Mesendoderm (in vitro differentiated cells): ENCODE measurements around the gene RIPOR1.

Experiments used
- DNase-seq: peaks from one replicate; pipeline ENCODE4 v3.0.0; 2013
- H2AK5ac ChIP-seq: 2 replicates; pipeline ENCODE4 v1.6.1; 2013; ENCODE audit warnings: low read length, inconsistent platforms
- H2BK120ac ChIP-seq: 2 replicates; pipeline ENCODE4 v1.6.1; 2013; ENCODE audit warnings: low read depth, mild to moderate bottlenecking, low read length, moderate library complexity, mixed read lengths
- H2BK15ac ChIP-seq: replicated peaks from 2 replicates; pipeline ENCODE4 v1.6.1; 2013; ENCODE audit warnings: low read depth, mild to moderate bottlenecking, moderate library complexity
- H2BK5ac ChIP-seq: 2 replicates; pipeline ENCODE4 v1.6.1; 2013; ENCODE audit warnings: low read length, inconsistent platforms
- H3K18ac ChIP-seq: 2 replicates; pipeline ENCODE4 v1.6.1; 2013; ENCODE audit warnings: mild to moderate bottlenecking, low read length, mixed read lengths
- H3K23ac ChIP-seq: one replicate; pipeline ENCODE4 v1.6.1; 2013; ENCODE audit warnings: low read length
- H3K27ac ChIP-seq: 2 replicates; pipeline ENCODE4 v1.5.1; 2013; ENCODE audit warnings: low read depth, mild to moderate bottlenecking, inconsistent platforms, low read length, moderate library complexity
- H3K27me3 ChIP-seq: 2 replicates; pipeline ENCODE4 v1.6.1; 2013; ENCODE audit warnings: low read length, control low read depth, mild to moderate bottlenecking, inconsistent platforms; ENCODE audit not compliant: insufficient read depth, poor library complexity
- H3K36me3 ChIP-seq: 2 replicates; pipeline ENCODE4 v1.6.1; 2013; ENCODE audit warnings: low read length, inconsistent platforms; ENCODE audit not compliant: control insufficient read depth, insufficient read depth
- H3K4ac ChIP-seq: one replicate; pipeline ENCODE4 v1.6.1; 2013; ENCODE audit warnings: low read depth, mild to moderate bottlenecking, low read length, moderate library complexity
- H3K4me1 ChIP-seq: 2 replicates; pipeline ENCODE4 v1.6.1; 2013; ENCODE audit warnings: low read depth, low read length, inconsistent platforms; ENCODE audit not compliant: control insufficient read depth
- H3K4me2 ChIP-seq: 2 replicates; pipeline ENCODE4 v1.6.1; 2013; ENCODE audit warnings: low read length
- H3K4me3 ChIP-seq: 2 replicates; pipeline ENCODE4 v1.5.1; 2013; ENCODE audit warnings: mild to moderate bottlenecking, low read length
- H3K56ac ChIP-seq: one replicate; pipeline ENCODE4 v1.6.1; 2013; ENCODE audit warnings: low read length
- H3K79me1 ChIP-seq: 2 replicates; pipeline ENCODE4 v1.6.1; 2013; ENCODE audit warnings: low read length, inconsistent platforms
- H3K79me2 ChIP-seq: 2 replicates; pipeline ENCODE4 v1.6.1; 2013; ENCODE audit warnings: mild to moderate bottlenecking, low read length; ENCODE audit not compliant: control insufficient read depth, insufficient read depth
- H3K9ac ChIP-seq: 2 replicates; pipeline ENCODE4 v1.6.1; 2013; ENCODE audit warnings: low read length, inconsistent platforms
- H4K5ac ChIP-seq: one replicate; pipeline ENCODE4 v1.6.1; 2013; ENCODE audit warnings: low read length
- H4K8ac ChIP-seq: one replicate; pipeline ENCODE4 v1.6.1; 2013; ENCODE audit warnings: low read depth, mild to moderate bottlenecking, control low read depth, low read length, moderate library complexity
- WGBS: extraction: QIAGEN DNeasy Blood & Tissue Kit; methylation state at CpG from one replicate; pipeline ENCODE4 v1.1.7; 2013; ENCODE audit warnings: low lambda C conversion rate, missing lambda C conversion rate; ENCODE audit not compliant: insufficient coverage; ENCODE audit errors: extremely low coverage; 5-methylcytosine and 5-hydroxymethylcytosine counted together

The RIPOR1 gene

DNA sequence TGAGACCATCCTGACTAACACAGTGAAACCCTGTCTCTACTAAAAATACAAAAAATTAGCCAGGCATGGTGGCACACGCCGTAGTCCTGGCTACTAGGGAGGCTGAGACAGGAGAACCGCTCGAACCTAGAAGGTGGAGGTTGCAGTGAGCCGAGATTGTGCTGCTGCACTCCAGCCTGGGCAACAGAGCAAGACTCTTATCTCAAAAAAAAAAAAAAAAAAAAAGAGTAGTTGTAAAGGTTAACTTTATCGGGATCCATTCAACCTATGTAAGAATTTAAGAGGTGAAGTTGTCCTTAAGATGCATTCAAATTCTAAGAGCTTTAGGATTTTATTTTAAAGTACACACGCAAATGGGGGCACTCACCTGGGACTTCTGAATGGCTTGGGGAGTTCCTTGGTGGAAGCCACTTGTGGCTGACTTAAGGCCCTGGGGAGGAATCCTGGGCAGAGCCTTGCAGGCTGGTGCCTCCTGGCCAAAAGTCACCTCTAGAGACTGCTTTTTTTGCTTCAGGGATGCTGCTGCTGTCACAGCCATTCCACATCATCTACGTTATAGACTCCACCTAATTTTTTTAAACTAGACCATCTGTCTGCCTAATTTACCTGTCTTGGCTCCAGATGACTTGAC, 37.0 kb downstream of the RIPOR1 start:
- no peak overlapping the region for H3K56ac ChIP-seq
- peaks cover 2% of the 10 kb centered on the region for H3K4me1 ChIP-seq
- H3K9ac ChIP-seq = no peak overlapping the region
- no peak overlapping the region for H4K8ac ChIP-seq
- H2BK15ac ChIP-seq = no peak overlapping the region
- no peak overlapping the region for H2BK5ac ChIP-seq
- H3K4ac ChIP-seq = no peak overlapping the region
- H3K27me3 ChIP-seq = no peaks in the 10 kb centered on the region
- H2AK5ac ChIP-seq = no peak overlapping the region
- H3K79me2 ChIP-seq = peaks cover 69% of the 10 kb centered on the region
- H3K4me3 ChIP-seq = no peak overlapping the region
- peaks cover 3% of the 10 kb centered on the region for H3K79me1 ChIP-seq
- no CpG with 5 or more reads among the region's 8 CpGs for WGBS
- no peak overlapping the region for H4K5ac ChIP-seq
- no peak overlapping the region for H3K4me2 ChIP-seq
- DNase-seq = no peak
- H3K23ac ChIP-seq = no peak overlapping the region
- H3K36me3 ChIP-seq = no peaks in the 10 kb centered on the region
- no peak overlapping the region for H3K18ac ChIP-seq
- H2BK120ac ChIP-seq = no peak overlapping the region
- H3K27ac ChIP-seq = no peak overlapping the region

DNA sequence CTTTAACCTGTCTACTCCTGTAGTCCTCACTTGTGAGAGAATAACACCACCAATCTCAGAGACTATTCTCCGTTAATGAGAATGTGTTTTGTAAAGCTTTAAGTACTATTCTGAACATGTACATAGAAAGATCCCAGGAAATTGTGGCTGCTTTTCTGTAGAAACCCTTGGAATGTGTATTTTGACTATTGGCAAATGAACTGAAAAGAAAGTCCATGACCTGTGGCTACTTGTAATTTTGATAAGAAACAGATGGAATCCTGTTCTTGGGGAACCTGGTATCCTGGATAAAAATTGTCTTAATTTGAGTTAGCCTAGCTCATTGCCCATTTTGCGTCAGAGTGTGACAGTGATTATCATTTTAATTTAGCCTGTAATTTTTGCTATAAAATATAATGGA, 42.8 kb downstream of the RIPOR1 start:
- Histone ChIP-seq H3K27me3 (no peaks in the 10 kb centered on the region), H4K5ac (no peak overlapping the region), H2AK5ac (no peak overlapping the region), H3K79me2 (peaks cover 47% of the 10 kb centered on the region), H3K4ac (no peak overlapping the region), H2BK5ac (no peak overlapping the region), H3K36me3 (peaks cover 4% of the 10 kb centered on the region), H4K8ac (no peak overlapping the region), H3K4me3 (no peak overlapping the region), H3K4me2 (no peak overlapping the region), H3K9ac (no peak overlapping the region), H2BK120ac (no peak overlapping the region), H3K79me1 (peaks cover 6% of the 10 kb centered on the region), H3K4me1 (no peaks in the 10 kb centered on the region), H3K27ac (no peak overlapping the region), H2BK15ac (no peak overlapping the region), H3K23ac (no peak overlapping the region), H3K56ac (no peak overlapping the region), H3K18ac (no peak overlapping the region)
- WGBS = no CpG with 5 or more reads among the region's 2 CpGs
- DNase-seq = no peak

DNA sequence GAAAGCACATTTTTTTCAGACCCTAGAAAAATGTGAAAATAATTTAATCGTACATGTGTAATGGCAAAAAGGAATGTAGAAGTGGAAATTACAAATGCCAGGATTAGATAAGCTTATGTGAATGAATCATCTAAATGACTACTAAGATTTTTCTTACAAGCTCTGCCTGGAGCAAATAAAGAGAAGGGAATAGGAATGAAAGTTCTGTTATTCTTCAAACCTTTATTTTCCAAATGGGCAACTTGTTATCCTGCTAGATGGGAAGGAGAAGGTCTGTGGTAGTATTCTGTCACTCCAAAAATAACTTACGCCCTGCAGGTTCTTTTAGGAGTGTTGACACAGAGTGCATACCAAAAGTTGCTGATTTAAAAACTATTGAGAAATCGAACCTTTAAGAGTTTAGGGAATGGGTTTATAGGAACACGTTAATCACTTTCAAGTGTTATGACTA, 43.4 kb downstream of the RIPOR1 start:
- H3K36me3 ChIP-seq = peaks cover 4% of the 10 kb centered on the region

DNA sequence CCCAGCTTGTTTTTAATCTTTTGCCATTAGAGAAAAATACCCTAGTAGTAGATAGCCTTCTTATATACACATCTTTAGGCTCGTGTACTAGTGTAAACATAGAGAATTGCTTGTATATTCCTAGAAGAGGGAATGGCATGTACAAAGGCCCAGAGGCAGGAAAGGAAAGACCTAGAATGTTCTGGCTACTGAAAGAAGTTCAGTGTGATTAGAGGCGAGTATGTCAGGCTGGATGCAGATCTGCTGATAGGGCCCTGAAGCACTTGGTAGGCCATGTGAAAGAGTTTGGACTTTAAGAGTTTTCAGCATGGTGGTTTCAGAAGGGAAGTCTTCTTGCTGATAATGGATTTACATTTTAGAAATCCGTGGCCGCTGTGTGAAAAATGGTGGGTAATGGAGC, 51.1 kb downstream of the RIPOR1 start:
- Histone ChIP-seq H4K8ac (no peak overlapping the region), H3K23ac (no peak overlapping the region), H4K5ac (no peak overlapping the region), H3K9ac (no peak overlapping the region), H3K56ac (no peak overlapping the region), H3K36me3 (no peaks in the 10 kb centered on the region), H2AK5ac (no peak overlapping the region), H3K79me2 (peaks cover 21% of the 10 kb centered on the region), H3K4me1 (no peaks in the 10 kb centered on the region), H2BK5ac (no peak overlapping the region), H3K18ac (no peak overlapping the region), H2BK15ac (no peak overlapping the region), H3K4ac (no peak overlapping the region), H3K4me2 (no peak overlapping the region), H3K27ac (no peak overlapping the region), H2BK120ac (no peak overlapping the region), H3K79me1 (peaks cover 7% of the 10 kb centered on the region), H3K27me3 (no peaks in the 10 kb centered on the region), H3K4me3 (no peak overlapping the region)
- no CpG with 5 or more reads among the region's 4 CpGs for WGBS
- DNase-seq = no peak

More for the DNA sequence above, 43.4 kb downstream of the RIPOR1 start:
- Histone ChIP-seq H3K79me1 (peaks cover 6% of the 10 kb centered on the region), H3K56ac (no peak overlapping the region), H3K23ac (no peak overlapping the region), H2BK15ac (no peak overlapping the region), H3K18ac (no peak overlapping the region), H2BK5ac (no peak overlapping the region), H4K5ac (no peak overlapping the region), H2BK120ac (no peak overlapping the region), H2AK5ac (no peak overlapping the region), H3K4me2 (no peak overlapping the region), H3K79me2 (peaks cover 42% of the 10 kb centered on the region), H3K4me1 (no peaks in the 10 kb centered on the region), H3K27me3 (no peaks in the 10 kb centered on the region), H3K9ac (no peak overlapping the region), H3K4me3 (no peak overlapping the region), H4K8ac (no peak overlapping the region), H3K27ac (no peak overlapping the region), H3K4ac (no peak overlapping the region)
- no peak for DNase-seq
- WGBS = no CpG with 5 or more reads among the region's 4 CpGs

DNA sequence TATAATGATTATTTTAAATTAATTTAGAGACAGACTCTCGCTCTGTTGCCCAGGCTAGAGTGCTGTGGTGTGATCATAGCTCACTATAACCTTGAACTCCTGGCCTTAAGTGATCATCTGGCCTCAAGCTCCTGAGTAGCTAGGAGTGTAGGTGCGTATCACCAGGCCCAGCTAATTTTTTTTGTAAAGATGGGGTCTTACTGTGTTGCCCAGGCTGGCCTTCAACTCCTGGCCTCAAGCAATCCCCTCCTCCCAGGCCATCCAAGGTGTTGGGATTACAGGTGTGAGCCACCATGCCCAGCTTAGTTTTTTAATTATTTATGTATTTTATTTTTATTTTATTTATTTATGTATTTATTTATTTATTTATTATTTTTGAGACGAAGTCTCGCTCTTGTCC, 51.6 kb downstream of the RIPOR1 start:
- no peak overlapping the region for H3K18ac ChIP-seq
- H3K79me2 ChIP-seq = peaks cover 21% of the 10 kb centered on the region
- H3K27me3 ChIP-seq = no peaks in the 10 kb centered on the region
- no peaks in the 10 kb centered on the region for H3K36me3 ChIP-seq
- H3K9ac ChIP-seq = no peak overlapping the region
- H3K4me3 ChIP-seq = no peak overlapping the region
- no CpG with 5 or more reads among the region's 4 CpGs for WGBS
- no peaks in the 10 kb centered on the region for H3K4me1 ChIP-seq
- H2AK5ac ChIP-seq = no peak overlapping the region
- H3K23ac ChIP-seq = no peak overlapping the region
- H3K27ac ChIP-seq = no peak overlapping the region
- H4K5ac ChIP-seq = no peak overlapping the region
- no peak overlapping the region for H3K4me2 ChIP-seq
- no peak for DNase-seq
- H2BK120ac ChIP-seq = no peak overlapping the region
- no peak overlapping the region for H2BK15ac ChIP-seq
- no peak overlapping the region for H3K4ac ChIP-seq
- no peak overlapping the region for H3K56ac ChIP-seq
- no peak overlapping the region for H4K8ac ChIP-seq
- peaks cover 7% of the 10 kb centered on the region for H3K79me1 ChIP-seq
- H2BK5ac ChIP-seq = no peak overlapping the region

DNA sequence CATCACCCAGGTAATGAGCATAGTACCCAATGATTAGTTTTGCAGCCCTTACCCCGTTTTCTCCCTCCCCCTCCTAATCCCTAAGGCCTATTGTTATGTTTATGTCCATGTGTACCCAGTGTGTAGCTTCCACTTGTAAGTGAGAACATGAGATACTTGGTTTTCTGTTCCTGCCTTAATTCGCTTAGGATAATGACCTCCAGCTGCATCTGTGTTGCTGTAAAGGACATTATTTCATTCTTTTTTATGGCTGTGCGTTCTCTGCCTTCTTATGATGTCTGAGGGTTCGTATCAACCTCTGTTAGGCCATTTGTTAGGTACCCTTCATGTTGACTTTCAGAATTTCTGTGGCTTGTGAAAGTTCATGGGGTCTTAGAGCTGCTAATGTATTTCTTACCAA, 64.7 kb downstream of the RIPOR1 start:
- Histone ChIP-seq H2BK5ac (no peak overlapping the region), H3K36me3 (peaks cover 1% of the 10 kb centered on the region), H3K56ac (no peak overlapping the region), H3K27me3 (no peaks in the 10 kb centered on the region), H2BK120ac (no peak overlapping the region), H3K4ac (no peak overlapping the region), H3K4me3 (no peak overlapping the region), H3K79me2 (peaks cover 37% of the 10 kb centered on the region), H3K4me1 (peaks cover 1% of the 10 kb centered on the region), H3K18ac (no peak overlapping the region), H4K8ac (no peak overlapping the region), H4K5ac (no peak overlapping the region), H3K27ac (no peak overlapping the region), H3K79me1 (peaks cover 17% of the 10 kb centered on the region), H3K23ac (no peak overlapping the region), H3K9ac (no peak overlapping the region), H3K4me2 (no peak overlapping the region), H2BK15ac (no peak overlapping the region), H2AK5ac (no peak overlapping the region)
- WGBS = no CpG with 5 or more reads among the region's 4 CpGs
- no peak for DNase-seq
